GM21529 (cell line): ENCODE measurements around the gene OTOA.
"Not testable (repeated sequence)": the region's sequence is repeated elsewhere in the genome, so short reads cannot be mapped to it uniquely, and the experiment has no call there.

Experiments used
- ATAC-seq: cut with Tn5 transposase; IDR thresholded peaks from one replicate; pipeline ENCODE4 v1.9.1; 2021; ENCODE audit not compliant: unreplicated experiment

Gene OTOA

GRCh38 chr16:21663889-21664647, at the start of gene OTOA:
Gene OTOA (plus strand): TSS chr16:21663968. CDS start chr16:21678515, 14,547 bp downstream.
- ATAC-seq, result no peak

- ATAC-seq, result no peak
Observed at GRCh38 chr16:21614896-21615295, 48.9 kb upstream of the OTOA start.

GRCh38 chr16:21617607-21618006, 46.2 kb upstream of the OTOA start:
- no peak for ATAC-seq

- no peak for ATAC-seq
Observed at GRCh38 chr16:21618281-21618680, 45.5 kb upstream of the OTOA start.

- ATAC-seq, result no peak
Observed at GRCh38 chr16:21619765-21620425, 43.9 kb upstream of the OTOA start.

- ATAC-seq, result no peak
Observed at GRCh38 chr16:21620592-21620991, 43.2 kb upstream of the OTOA start.

- no peak for ATAC-seq
Observed at GRCh38 chr16:21622545-21622944, 41.2 kb upstream of the OTOA start.

- ATAC-seq, result no peak
Observed at GRCh38 chr16:21625026-21625425, 38.7 kb upstream of the OTOA start.

GRCh38 chr16:21626659-21627277, 37.0 kb upstream of the OTOA start:
- ATAC-seq, result no peak

GRCh38 chr16:21628121-21628726, 35.5 kb upstream of the OTOA start:
- ATAC-seq, result no peak

- no peak for ATAC-seq
Observed at GRCh38 chr16:21628772-21629171, 35.0 kb upstream of the OTOA start.

GRCh38 chr16:21629616-21630539, 33.9 kb upstream of the OTOA start:
- not testable (repeated sequence) for ATAC-seq

GRCh38 chr16:21630866-21631265, 32.9 kb upstream of the OTOA start:
- ATAC-seq, result not testable (repeated sequence)

- not testable (repeated sequence) for ATAC-seq
Observed at GRCh38 chr16:21631376-21631775, 32.4 kb upstream of the OTOA start.

GRCh38 chr16:21631951-21632575, 31.7 kb upstream of the OTOA start:
- not testable (repeated sequence) for ATAC-seq

- ATAC-seq, result no peak
Observed at GRCh38 chr16:21634216-21634615, 29.6 kb upstream of the OTOA start.

- ATAC-seq, result not testable (repeated sequence)
Observed at GRCh38 chr16:21635694-21636093, 28.1 kb upstream of the OTOA start.

GRCh38 chr16:21637032-21637968, 26.5 kb upstream of the OTOA start:
- ATAC-seq, result no peak

- no peak for ATAC-seq
Observed at GRCh38 chr16:21638573-21638975, 25.2 kb upstream of the OTOA start.
